ENCODE results near the gene CYP3A5.
"Not testable (repeated sequence)": the region's sequence is repeated elsewhere in the genome, so short reads cannot be mapped to it uniquely, and the experiment has no call there.

CYP3A5 gene

DNA sequence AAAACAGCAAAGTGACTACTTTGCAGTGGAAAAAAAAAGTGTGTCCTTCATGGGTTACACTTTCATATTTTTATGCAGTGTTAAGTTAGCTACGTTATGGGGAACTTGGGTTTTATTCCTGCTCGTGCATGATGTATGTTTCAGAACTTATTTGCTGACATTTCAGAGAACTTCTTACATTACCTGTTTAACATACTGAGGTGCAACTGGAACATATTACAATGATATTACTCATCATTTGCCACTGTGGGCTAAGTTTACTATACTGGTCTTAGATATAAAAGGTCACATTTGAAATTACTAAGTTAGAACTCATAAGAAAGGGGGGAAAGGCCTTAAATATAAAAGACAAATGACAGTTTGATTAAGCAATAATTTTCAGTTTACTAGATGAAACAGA is 42.4 kb downstream of the CYP3A5 start:
- not testable (repeated sequence) for DNase-seq

DNA sequence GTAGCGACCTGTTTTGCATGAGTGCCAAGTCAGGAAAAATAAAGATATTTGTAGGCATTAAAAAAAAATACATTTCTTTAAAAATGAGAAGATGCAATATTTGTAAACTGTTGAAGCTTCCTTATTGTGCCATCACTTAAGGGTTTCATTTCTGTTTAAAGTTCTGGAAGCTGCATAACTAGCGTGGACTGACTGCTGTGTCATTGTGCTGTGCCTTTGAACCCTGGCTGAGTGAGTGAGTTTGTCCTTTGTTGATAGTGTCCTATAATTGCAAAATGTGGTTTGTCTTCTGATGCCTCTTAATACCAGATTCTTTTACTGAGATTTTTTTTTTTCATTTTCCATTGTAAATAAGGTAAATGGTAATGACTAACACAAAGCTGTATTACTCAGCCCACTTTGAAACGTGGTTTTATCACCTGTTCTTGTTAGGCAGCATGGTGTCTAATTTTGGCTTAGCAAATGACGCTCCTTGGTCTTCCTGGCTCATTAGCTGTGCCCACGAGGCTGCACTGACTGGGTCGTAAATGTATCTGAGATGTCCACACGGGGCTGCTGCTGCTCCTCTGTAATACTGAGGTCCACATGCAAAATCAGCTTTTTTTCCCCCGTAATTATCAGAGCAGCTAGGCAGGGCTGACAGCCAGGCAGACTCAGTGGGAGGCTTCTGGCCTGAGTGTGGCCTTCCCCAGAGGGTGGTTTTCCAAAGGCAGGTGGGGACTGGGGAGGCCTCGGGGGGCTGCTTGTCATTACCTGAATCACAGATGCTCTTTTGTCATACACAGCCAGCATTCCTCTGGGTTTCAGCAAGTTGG is 48.3 kb downstream of the CYP3A5 start:
- DNase-seq = peak; percentile 67

DNA sequence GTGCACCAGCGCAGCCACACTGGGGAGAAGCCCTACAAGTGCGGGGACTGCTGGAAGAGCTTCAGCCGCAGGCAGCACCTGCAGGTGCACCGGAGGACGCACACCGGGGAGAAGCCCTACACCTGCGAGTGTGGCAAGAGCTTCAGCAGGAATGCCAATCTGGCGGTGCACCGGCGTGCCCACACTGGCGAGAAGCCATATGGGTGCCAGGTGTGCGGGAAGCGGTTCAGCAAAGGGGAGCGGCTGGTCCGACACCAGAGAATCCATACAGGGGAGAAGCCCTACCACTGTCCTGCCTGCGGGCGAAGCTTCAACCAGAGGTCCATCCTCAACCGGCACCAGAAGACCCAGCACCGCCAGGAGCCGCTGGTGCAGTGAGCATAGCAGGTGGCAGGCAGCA is 50.2 kb downstream of the CYP3A5 start:
- no peak for DNase-seq

DNA sequence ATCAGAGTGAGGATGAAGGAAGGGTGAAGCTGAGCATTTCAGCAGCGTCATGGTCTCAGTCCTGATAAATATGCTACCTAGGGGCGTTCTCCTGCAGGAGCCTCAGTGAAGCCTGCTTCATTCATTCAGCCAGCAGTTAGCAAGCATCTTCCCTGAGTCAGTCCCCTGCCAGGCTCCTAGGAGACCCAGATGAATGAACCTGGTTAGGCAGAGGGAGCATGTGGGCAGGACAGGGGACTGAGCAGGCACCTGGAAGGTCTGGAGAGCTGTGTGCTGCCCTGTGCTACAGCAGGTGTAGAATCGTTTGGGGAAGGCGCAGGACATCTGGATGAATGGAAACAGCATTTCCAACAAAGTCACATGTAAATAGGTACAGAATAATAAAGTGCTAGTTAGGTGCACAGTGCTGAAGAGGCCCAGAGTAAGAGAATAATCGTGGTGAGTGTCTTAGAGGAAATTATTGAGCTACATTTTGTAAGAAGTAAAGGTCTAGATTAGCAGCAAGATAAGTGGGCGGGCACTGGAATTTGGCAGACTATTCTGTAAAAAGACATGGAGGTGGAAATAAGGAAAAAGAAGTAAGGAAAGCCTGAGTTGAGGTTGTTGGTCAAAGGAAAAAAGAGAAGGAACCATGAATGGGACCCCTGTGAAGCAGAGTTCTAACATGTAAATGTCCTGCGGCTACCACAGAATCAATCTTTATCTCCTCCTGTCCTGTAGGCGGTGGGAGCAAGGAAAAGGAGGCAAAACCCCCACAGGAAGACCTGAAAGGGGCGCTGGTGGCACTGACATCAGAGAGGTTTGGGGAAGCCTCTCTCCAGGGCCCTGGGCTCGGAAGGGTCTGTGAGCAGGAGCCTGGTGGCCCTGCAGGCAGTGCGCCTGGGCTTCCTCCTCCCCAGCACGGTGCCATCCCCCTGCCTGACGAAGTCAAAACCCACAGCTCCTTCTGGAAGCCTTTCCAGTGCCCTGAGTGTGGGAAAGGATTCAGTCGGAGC is 51.0 kb downstream of the CYP3A5 start:
- no peak for DNase-seq

DNA sequence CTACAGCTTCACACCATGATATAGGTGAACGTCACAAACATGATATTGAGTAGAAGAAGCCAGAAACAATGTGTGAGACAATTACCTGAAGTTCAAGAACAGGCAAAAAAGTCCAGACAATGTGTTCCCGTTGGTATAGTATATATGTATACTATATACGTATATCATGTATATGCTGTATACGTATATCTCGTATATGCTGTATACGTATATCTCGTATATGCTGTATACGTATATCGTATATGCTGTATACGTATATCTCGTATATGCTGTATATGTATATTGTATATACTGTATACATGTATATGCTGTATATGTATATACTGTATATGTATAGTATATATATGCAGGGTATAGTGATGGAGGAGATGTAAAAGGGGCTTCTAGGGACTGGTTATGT is 52.3 kb downstream of the CYP3A5 start:
- no peak for DNase-seq

DNA sequence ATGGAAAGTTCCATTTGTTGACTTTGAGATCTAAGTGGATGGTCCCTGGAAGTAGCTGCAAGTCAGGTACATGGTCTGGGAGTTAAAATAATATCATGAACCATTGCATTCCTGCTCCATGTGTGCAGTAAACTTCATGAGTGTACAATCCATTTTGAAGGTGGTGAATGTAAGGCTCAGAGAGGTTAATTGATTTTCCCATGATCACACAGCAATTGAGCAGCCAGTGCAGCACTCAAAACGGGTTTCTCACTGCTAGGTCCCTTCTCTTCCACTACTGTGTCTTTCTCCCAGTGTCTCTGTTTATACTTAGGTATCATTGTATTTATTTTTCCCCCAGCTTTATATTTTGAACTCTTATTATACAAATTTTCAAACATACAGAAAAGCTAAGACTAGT is 53.1 kb downstream of the CYP3A5 start:
- no peak for DNase-seq

DNA sequence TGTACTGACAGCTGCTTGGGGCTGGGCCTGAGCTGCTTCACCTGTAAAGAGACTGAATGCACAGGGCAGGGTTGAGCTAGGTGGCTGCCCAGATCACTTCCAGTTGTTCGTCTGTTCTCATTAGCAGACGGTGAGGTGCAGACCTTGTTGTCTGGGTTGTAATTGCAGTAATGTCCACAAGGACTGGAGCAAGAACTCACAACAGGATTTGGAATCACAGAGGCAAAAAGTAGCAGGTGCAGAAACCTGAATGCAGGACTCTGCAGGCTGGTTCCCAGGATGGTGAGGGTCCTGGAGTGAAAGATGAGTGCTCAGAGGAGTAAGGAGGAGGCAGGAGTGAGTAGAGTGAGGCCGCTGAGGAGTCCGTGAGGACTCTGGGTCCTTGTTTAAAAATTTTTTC is 53.8 kb downstream of the CYP3A5 start:
- no peak for DNase-seq

DNA sequence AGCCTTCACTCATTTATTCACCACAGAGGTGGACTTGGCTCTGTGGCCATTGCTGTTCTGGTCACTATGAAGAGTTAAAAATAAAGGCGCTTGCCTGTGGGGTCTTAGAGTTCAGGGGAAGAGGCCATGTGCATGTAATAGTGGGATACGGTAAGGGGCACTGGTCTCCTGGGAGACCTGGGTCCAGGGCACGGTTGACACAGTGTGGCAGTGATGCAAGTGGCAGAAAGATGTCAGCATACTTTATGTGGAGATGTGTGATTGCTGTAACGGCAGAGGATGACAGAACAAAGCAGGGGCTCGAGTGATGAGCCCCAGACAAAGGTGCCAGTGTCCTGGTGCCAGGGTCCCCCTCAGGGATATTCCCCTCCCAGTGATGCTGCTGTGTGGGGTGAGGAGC is 54.5 kb downstream of the CYP3A5 start:
- no peak for DNase-seq

DNA sequence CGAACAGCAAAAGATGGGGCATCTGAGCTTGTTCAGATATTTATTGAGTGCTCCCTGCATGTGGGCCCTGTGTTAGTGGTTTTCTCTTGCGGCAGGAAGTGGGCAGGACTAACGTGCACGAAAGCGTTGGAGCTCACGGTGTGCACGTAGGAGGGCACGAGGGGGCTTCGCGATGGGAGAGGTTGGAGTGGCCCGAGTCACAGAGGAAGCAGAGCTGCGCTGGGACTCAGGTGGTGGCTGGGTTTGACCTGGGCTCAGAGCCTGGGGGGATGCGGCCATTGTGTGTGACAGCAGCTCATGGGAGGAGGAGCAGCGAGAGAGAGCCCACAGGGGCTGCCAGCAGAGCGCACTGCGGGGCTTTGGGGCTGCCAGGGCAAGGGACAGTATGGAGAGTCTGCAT is 55.3 kb downstream of the CYP3A5 start:
- DNase-seq = peak; percentile 84

DNA sequence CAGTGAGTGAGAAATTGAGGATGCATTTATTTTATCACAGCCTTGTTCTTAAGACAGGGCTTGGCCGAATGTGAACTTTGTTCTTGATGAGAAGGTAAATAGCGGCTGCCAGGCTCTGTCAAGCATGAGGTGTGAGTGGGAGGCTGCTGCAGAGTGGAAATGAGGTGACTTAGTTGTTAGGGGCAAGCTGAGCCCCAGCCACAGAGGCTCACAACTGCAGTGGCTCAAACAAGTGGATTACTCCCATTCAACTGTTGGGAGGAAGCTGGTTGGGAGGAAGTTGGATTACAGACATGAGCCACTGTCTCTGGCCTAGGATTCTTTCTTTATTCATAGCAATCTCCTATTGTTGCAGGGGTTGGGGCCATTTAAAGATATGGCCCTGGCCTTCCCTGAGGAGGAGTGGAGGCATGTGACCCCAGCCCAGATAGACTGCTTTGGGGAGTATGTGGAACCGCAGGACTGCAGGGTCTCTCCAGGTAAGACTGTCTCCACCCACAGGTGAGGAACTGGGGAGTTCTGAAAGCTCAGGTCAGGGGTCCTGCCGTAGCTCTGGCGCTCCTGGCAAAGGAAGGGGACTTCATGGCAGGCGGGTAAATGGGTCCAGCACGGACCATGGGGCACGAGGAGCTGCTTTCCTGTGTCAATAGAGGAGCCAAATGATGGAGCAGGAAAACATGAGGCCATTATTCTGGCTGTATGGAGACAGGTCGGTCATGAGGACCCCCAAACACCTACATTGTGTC is 55.9 kb downstream of the CYP3A5 start:
- peak; percentile 55 for DNase-seq

DNA sequence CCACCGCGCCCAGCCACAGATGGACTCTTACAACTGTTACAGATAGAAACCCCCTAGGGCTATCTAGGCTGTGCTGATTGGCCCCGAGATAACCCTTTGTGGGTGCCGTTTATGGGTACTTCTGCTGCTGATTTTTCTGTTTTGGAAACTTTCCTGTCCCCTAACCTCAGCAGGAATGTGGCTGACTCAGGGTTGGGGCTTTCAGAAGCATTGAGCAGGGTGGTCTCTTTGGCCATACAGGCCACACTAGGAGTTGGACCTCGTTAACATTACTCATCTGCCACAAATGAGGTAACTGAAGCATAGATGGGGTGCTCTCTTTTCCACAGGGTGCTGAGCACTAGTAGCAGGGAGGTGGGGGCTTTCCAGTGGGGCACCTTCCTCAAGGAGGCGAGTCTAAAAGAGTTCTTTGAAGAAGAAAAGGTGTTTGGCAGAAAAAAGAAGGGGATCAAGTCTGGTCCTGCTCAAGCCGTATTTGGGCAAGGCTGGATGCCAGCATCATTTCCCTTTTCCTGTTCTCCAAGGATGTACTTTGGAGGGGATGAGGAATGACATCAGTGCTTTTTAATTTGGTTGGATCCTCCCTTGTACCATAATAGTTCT is 56.6 kb downstream of the CYP3A5 start:
- DNase-seq = peak; percentile 56

DNA sequence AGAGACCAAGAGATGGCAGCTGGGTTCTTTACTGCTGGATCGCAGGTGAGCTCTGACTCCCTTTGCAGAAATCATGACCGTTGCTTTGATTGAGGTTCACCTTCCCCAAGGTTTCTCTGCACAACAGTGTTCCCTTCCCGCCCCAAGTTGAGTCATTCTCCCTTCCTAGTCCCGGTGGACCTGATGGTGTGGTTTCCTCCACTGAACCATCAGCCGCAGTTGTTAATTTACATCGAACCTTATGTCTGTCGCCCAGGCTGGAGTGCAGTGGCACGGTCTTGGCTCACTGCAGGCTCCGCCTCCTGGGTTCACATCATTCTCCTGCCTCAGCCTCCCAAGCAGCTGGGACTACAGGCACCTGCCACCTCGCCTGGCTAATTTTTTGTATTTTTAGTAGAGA is 57.2 kb downstream of the CYP3A5 start:
- peak; percentile 35 for DNase-seq

DNA sequence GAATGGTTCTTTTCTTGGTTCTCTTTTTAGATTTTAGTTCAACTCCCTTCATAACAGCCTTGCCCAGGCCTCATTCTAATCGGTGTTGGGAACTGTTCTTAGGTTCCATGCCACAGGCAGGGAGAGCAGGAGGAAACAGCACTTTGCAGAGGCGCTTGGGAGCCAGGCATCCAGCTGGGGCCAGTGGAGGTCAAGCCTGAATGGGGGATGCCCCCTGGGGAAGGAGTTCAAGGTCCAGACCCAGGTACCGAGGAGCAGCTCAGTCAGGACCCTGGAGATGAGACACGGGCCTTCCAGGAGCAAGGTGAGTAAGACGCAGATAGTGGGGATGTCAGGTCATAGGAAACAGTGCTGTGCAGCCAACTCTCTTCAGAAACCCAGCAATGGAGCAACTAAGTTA is 58.5 kb downstream of the CYP3A5 start:
- no peak for DNase-seq

DNA sequence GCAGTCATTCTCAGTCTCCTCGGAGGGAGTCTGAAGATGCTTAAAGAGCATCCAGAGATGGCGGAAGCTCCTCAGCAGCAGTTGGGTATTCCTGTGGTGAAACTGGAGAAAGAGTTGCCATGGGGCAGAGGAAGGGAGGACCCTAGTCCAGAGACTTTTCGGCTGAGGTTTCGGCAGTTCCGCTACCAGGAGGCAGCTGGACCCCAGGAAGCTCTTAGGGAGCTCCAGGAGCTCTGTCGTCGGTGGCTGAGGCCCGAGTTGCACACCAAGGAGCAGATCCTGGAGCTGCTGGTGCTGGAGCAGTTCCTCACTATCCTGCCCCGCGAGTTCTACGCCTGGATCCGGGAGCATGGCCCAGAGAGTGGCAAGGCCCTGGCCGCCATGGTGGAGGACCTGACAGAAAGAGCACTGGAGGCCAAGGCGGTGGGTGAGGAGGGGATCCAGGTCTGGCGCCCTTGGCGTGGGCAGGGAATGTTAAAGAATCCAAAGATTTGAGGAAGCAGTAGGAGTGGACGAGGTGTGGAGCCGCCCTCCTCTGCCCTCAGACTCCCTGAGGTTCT is 60.1 kb downstream of the CYP3A5 start:
- DNase-seq = no peak

DNA sequence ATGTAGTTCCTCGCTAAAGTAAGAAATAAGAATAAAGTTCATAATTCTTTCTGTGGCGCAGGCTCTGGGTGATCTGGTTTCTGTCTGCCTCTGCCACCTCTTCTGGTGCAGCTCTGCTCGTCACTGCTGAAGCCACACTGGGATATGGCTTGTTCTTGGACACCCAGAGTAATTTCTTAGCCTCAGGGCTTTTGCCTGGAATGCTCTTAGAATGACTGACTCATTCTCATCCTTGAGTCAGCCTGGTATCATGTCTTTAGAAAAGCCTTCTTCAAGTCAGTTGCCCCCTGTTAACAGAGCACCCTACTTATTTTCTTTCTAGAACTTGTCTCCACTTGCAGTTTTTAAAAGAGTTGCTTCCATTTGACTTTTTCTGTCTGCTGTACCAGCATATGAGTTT is 61.1 kb downstream of the CYP3A5 start:
- DNase-seq = no peak

DNA sequence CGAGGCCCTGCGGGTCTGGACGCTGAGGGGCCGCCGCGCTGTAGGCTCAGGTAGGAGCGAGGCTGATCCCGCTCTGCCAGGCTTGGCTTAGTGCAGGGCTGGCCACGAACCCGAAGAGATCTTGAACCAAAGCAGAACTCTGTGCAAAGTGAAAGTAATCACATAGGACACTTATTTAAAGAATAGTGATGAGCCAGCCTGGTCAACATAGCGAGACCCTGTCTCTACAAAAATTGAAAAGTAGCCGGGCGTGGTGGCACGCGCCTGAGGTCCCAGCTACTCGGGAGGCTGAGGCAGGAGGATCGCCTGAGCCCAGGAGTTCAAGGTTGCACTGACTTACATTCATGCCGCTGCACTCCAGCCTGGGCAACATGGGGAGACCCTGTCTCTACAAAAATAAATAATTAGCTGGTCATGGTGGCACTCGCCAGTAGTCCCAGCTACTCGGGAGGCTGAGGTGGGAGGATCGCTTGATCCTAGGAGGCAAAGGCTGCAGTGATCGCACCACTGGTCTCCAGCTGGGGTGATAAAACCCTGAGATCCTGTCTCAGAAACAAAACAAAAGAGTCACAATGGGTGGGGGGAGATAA is 62.5 kb downstream of the CYP3A5 start:
- no peak for DNase-seq

DNA sequence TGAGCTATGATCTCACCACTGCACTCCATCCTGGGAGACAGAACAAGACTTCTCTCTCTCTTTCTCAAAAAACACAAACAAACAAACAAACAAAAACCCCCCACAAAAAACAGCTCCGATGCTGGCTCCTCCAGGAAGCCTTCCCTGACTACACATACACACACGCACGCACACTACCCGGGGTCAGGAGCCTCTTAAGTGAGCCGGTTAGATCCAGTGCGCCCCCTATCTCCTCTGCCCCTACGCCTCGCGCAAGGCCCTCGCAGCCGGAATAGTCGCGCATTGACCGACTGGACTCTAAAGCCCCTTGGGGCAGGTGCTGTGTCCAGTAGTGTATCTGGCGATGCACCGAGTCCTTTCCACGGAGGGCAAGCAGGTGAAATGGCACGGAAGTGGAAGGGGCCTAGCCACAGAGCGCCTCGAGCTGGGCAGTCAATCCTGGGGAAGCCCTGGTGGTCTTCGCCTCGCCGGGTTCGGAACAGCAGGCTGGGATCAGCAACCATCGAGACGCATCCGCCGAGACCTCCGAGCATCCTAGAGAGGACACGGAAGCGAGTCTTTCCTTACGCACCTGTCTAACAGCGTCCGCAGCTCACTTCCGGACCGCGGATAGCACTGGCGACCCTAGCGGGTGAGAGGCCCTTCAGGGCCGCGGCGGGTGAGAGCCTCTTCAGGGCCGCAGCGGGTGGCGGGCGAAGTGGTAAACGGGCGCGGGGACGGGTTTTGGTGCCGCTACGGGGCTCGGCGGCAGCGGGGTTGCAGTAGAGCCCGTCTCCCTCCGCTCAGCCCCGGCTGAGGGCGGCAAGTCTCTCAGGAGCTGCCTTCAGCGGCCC is 63.2 kb downstream of the CYP3A5 start, which contains the start of gene ZSCAN25:
TSS of gene ZSCAN25 (plus strand) at position 588 of the 833 bp plus-strand sequence. CDS start 2,661 bp downstream, outside the sequence.
- peak; percentile 91 for DNase-seq

DNA sequence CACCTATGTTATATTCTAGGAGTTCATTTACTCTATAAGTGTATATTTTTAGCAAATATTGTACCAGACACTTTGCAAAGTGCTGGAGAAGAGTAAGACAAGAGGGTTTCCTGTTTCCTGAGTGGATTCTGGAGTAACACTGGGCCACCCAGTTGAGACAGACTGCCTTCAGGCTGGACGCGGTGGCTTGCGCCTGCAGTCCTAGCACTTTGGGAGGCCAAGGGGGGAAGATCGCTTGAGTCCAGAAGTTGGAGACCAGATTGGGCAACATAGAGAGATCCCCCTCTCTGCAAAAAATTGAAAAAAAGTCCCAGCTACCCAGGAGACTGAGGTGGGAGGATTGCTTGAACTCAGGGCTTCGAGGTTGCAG is 63.8 kb downstream of the CYP3A5 start:
- no peak for DNase-seq

DNA sequence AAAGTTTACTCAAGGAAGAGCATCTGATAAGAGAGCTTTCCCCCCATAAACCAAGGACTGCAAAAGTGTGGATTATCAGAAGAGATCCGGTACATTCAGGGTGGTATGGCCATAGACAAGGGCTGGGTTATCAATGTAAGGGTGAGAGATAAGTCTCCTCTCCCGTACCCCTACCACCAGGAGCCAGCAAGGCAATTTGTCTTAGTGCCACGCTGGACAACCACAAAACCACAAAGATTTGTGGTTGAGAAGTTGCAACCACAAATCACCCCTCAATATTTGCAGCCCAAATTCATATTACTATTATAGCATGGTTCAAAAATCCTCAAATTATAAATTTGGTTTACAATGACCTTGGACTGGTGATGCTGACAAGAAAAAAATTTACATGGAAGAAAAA is 65.3 kb downstream of the CYP3A5 start:
- no peak for DNase-seq

DNA sequence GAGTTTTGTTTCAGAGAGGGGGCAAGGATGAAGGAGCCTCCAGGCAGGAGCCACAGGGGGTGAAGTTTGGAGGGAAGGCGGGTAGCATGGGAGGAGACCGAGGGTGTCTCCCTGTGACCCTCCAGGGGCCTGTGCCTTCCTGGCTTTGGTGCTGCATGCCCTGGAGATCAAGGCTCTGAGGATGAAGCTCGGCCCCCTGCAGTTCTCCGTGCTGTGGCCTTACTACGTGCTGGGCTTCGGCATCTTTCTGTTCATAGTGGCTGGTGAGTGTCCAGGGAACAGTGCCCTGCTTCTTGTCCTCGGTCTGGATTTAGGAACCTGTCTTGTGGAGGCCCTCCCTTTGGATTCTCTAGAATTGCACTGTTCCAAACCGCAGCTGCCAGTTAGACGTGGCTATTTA is 72.2 kb downstream of the CYP3A5 start:
- no peak for DNase-seq

DNA sequence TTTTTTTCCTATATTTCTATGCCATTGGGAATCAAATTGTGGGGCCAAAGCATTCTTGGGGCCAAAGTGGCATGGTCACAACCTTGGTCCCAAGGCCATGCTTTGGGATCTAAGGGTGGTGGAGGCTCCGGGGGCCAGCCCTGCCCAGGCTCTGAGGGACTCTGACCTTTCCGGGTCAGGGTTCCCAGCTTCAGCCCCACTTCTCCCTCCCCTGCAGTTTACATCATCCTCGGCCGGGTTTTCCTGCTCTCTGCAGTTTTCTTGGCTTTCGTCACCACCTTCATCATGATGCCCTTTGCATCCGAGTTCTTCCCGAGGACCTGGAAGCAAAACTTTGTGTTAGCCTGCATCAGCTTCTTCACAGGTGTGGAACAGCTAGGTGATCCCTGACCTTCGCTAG is 73.3 kb downstream of the CYP3A5 start:
- no peak for DNase-seq
